ENCODE results near the gene ANKRD33B.

DNA sequence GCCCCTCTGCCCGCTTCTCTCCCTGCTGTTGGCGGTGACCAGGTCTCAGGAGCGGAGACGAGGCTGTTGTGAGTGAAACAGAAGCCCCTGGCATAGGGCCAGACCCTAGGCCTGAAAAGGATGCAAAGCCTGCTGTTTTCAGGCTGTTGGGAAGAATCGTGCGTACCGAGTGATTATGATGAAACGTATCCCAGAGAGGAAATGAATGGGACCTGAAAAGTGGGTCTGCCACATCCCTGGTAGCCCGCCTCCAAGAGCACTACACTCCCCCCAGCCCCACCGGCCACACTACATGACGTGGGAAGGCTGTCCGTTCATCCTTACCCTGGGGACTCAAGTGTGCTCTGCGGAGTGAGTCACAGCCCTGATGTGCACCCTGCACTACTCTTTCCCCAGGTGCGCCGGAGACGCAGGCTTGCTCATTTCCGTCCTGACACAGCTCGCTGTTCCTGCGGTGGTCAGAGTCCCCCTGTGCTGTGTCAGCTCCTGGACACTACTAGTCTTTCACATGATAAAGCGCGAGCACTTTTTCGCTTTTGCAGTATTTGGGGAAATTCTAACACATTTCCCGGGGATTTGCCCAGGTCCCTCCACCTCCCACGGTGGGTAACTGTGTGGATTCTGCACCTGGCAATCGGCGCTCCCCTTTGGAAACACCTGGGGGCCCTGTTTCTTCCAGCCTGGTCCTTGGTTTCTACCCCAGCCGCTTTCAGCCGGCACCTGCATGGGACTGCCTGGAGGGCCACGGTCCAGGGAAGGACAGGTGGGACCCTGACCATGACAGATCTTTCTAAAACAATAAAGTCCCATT, 91.5 kb downstream of the ANKRD33B start:
- TF ChIP-seq POLR2A (IDR thresholded peaks at IDR 0.05; ENCODE audit: low read depth, low read length) (no peak), POLR2AphosphoS5 (IDR thresholded peaks at IDR 0.05; ENCODE audit: low read depth, low read length) (no peak; the same call in 1 of the 2 replicates)
